Astrocyte (in vitro differentiated cells and primary cell): Measurements from ENCODE around the gene GLIS2. TPM values are rescaled to one million over a fixed set of nuclear protein-coding genes. Genes with fewer than 3 reads are reported as not detected.

Experiments
- DNase-seq: peaks from one replicate; pipeline ENCODE4 v3.0.0-alpha.2; 2010; ENCODE audit warnings: low read depth
- FAIRE-seq: peaks from 2 replicates; lab custom pipeline; 2011; peaks lifted over from hg19 to GRCh38; lab: Jason Lieb, UNC
- H2AFZ ChIP-seq: 2 replicates; pipeline ENCODE4 v1.6.0; 2012; ENCODE audit warnings: low read depth, low read length, inconsistent platforms
- H3K27ac ChIP-seq: 2 replicates; pipeline ENCODE4 v1.5.1; 2011; ENCODE audit warnings: low read depth, low read length, inconsistent platforms
- H3K27me3 ChIP-seq: 2 replicates; pipeline ENCODE4 v1.6.0; 2011; ENCODE audit warnings: low read length, inconsistent platforms; ENCODE audit not compliant: insufficient read depth
- H3K36me3 ChIP-seq: 2 replicates; pipeline ENCODE4 v1.5.1; 2011; ENCODE audit warnings: low read length, inconsistent platforms; ENCODE audit not compliant: insufficient read depth
- H3K4me1 ChIP-seq: 2 replicates; pipeline ENCODE4 v1.5.1; 2011; ENCODE audit warnings: low read length, inconsistent platforms; ENCODE audit not compliant: insufficient read depth
- H3K4me2 ChIP-seq: 2 replicates; pipeline ENCODE4 v1.6.0; 2012; ENCODE audit warnings: low read length, inconsistent platforms
- H3K4me3 ChIP-seq: 2 replicates; pipeline ENCODE4 v1.5.1; 2011; ENCODE audit warnings: low read depth, mild to moderate bottlenecking, low read length, inconsistent platforms; ENCODE audit not compliant: insufficient read depth
- H3K79me2 ChIP-seq: 2 replicates; pipeline ENCODE4 v1.6.0; 2012; ENCODE audit warnings: mild to moderate bottlenecking, low read length, inconsistent platforms; ENCODE audit not compliant: insufficient read depth
- H3K9ac ChIP-seq: 2 replicates; pipeline ENCODE4 v1.6.0; 2012; ENCODE audit warnings: mild to moderate bottlenecking, low read length, inconsistent platforms
- H3K9me3 ChIP-seq: 2 replicates; pipeline ENCODE4 v1.5.1; 2012; ENCODE audit warnings: low read depth, mild to moderate bottlenecking, low read length, inconsistent platforms; ENCODE audit not compliant: insufficient read depth
- H4K20me1 ChIP-seq: 2 replicates; pipeline ENCODE4 v1.6.0; 2012; ENCODE audit warnings: low read length, inconsistent platforms; ENCODE audit not compliant: insufficient read depth
- H3K27ac Mint-ChIP-seq: one replicate; pipeline ENCODE4 v1.8.0; 2021; ENCODE audit warnings: mild to moderate bottlenecking, mixed read lengths; ENCODE audit not compliant: unreplicated experiment
- H3K27me3 Mint-ChIP-seq: one replicate; pipeline ENCODE4 v1.8.0; 2021; ENCODE audit warnings: low read depth, mixed read lengths; ENCODE audit not compliant: unreplicated experiment
- H3K36me3 Mint-ChIP-seq: one replicate; pipeline ENCODE4 v1.8.0; 2021; ENCODE audit warnings: low read depth, mixed read lengths; ENCODE audit not compliant: unreplicated experiment
- H3K4me1 Mint-ChIP-seq: one replicate; pipeline ENCODE4 v1.8.0; 2021; ENCODE audit warnings: low read depth, mixed read lengths; ENCODE audit not compliant: unreplicated experiment
- H3K4me3 Mint-ChIP-seq: one replicate; pipeline ENCODE4 v1.8.0; 2021; ENCODE audit warnings: mild to moderate bottlenecking, moderate library complexity, mixed read lengths; ENCODE audit not compliant: unreplicated experiment
- H3K9me3 Mint-ChIP-seq: one replicate; pipeline ENCODE4 v1.8.0; 2021; ENCODE audit warnings: mild to moderate bottlenecking, mixed read lengths; ENCODE audit not compliant: unreplicated experiment
- CTCF ChIP-seq: IDR thresholded peaks from 2 replicates; pipeline ENCODE4 v1.5.1; 2011; ENCODE audit warnings: low read depth, mild to moderate bottlenecking, inconsistent platforms, low read length, moderate library complexity; ENCODE audit not compliant: insufficient read depth
- EZH2 ChIP-seq: IDR thresholded peaks from 2 replicates; pipeline ENCODE4 v1.6.1; 2012; ENCODE audit warnings: mild to moderate bottlenecking, low read length, inconsistent platforms; ENCODE audit not compliant: insufficient read depth
- total RNA-seq: library from RNA; stranded (reverse); gene quantifications from 2 replicates; pipeline ENCODE4 v1.2.1, GENCODE V29; 2021

GLIS2 gene
- total RNA-seq, 1 donor from 2014 or later, result 18.9 TPM

- no peak for TF ChIP-seq EZH2
- TF ChIP-seq CTCF, result no peak
- Mint-ChIP-seq H3K36me3 (no peaks in the 10 kb centered on the region), H3K9me3 (no peaks in the 10 kb centered on the region), H3K4me3 (no peak overlapping the region), H3K27ac (no peak overlapping the region), H3K4me1 (peaks cover 7% of the 10 kb centered on the region), H3K27me3 (no peaks in the 10 kb centered on the region)
- Histone ChIP-seq H3K9me3 (no peaks in the 10 kb centered on the region), H3K4me3 (no peak overlapping the region), H3K36me3 (no peaks in the 10 kb centered on the region), H2AFZ (no peak overlapping the region), H3K4me2 (no peak overlapping the region), H3K4me1 (peaks cover 52% of the 10 kb centered on the region), H4K20me1 (peaks cover 96% of the 10 kb centered on the region), H3K27ac (no peak overlapping the region), H3K79me2 (peaks cover 97% of the 10 kb centered on the region), H3K9ac (no peak overlapping the region), H3K27me3 (no peaks in the 10 kb centered on the region)
- no peak for DNase-seq
- FAIRE-seq, result no peak
These were observed 5.6 kb downstream of the GLIS2 start for GRCh38 chr16:4321286-4322120.

- H3K4me3 Mint-ChIP-seq, result no peak overlapping the region
- H3K27me3 Mint-ChIP-seq, result no peaks in the 10 kb centered on the region
- TF ChIP-seq EZH2 (no peak), CTCF (no peak)
- peaks cover 96% of the 10 kb centered on the region for H3K79me2 ChIP-seq
- no peak overlapping the region for H2AFZ ChIP-seq
- FAIRE-seq (no peak), DNase-seq (no peak)
- H3K4me3 ChIP-seq, result no peak overlapping the region
- H4K20me1 ChIP-seq, result peaks cover 94% of the 10 kb centered on the region
- no peaks in the 10 kb centered on the region for H3K9me3 ChIP-seq
- no peak overlapping the region for H3K4me2 ChIP-seq
- H3K4me1 ChIP-seq, result peaks cover 44% of the 10 kb centered on the region
- H3K27ac ChIP-seq, result no peak overlapping the region
- no peaks in the 10 kb centered on the region for H3K36me3 Mint-ChIP-seq
- H3K9me3 Mint-ChIP-seq, result no peaks in the 10 kb centered on the region
- no peak overlapping the region for H3K27ac Mint-ChIP-seq
- no peaks in the 10 kb centered on the region for H3K36me3 ChIP-seq
- no peak overlapping the region for H3K9ac ChIP-seq
- H3K4me1 Mint-ChIP-seq, result peaks cover 7% of the 10 kb centered on the region
- H3K27me3 ChIP-seq, result no peaks in the 10 kb centered on the region
These were observed 6.5 kb downstream of the GLIS2 start for GRCh38 chr16:4322121-4323052.
